H9 (cell line): ENCODE measurements around the gene NACC1. TPM values are rescaled to one million over a fixed set of nuclear protein-coding genes. Genes with fewer than 3 reads are reported as not detected.
"Not testable (repeated sequence)": the region's sequence is repeated elsewhere in the genome, so short reads cannot be mapped to it uniquely, and the experiment has no call there.

Source experiments
- DNase-seq: peaks from one replicate; pipeline ENCODE4 v3.0.0-alpha.2; 2017
- H2AFZ ChIP-seq: one replicate; pipeline ENCODE4 v1.6.1; 2013; ENCODE audit warnings: mild to moderate bottlenecking, low read length, control low read depth, moderate library complexity
- H2AK5ac ChIP-seq: 2 replicates; pipeline ENCODE4 v1.6.1; 2013; ENCODE audit warnings: low read length, control low read depth, mixed read lengths; ENCODE audit not compliant: insufficient read length
- H2BK120ac ChIP-seq: one replicate; pipeline ENCODE4 v1.6.1; 2013; ENCODE audit warnings: low read depth, mild to moderate bottlenecking, low read length, control low read depth, inconsistent platforms; ENCODE audit not compliant: poor library complexity, severe bottlenecking
- H2BK12ac ChIP-seq: 2 replicates; pipeline ENCODE4 v1.6.1; 2013; ENCODE audit warnings: low read length, control low read depth, mixed read lengths, low read depth; ENCODE audit not compliant: insufficient read length
- H2BK15ac ChIP-seq: 2 replicates; pipeline ENCODE4 v1.6.1; 2013; ENCODE audit warnings: low read depth, low read length, control low read depth
- H2BK20ac ChIP-seq: one replicate; pipeline ENCODE4 v1.6.1; 2013; ENCODE audit warnings: low read depth, mild to moderate bottlenecking, low read length, control low read depth, inconsistent platforms; ENCODE audit not compliant: poor library complexity, severe bottlenecking
- H2BK5ac ChIP-seq: 2 replicates; pipeline ENCODE4 v1.6.1; 2013; ENCODE audit warnings: low read length, control low read depth, mixed read lengths; ENCODE audit not compliant: insufficient read length
- H3K14ac ChIP-seq: 2 replicates; pipeline ENCODE4 v1.6.1; 2013; ENCODE audit warnings: low read length, control low read depth; ENCODE audit not compliant: insufficient read depth
- H3K18ac ChIP-seq: 2 replicates; pipeline ENCODE4 v1.6.1; 2013; ENCODE audit warnings: low read depth, mild to moderate bottlenecking, mixed read lengths, low read length, control low read depth; ENCODE audit not compliant: insufficient read length
- H3K23ac ChIP-seq: 2 replicates; pipeline ENCODE4 v1.6.1; 2013; ENCODE audit warnings: low read length, control low read depth, mixed read lengths, low read depth; ENCODE audit not compliant: insufficient read length
- H3K23me2 ChIP-seq: 2 replicates; pipeline ENCODE4 v1.6.1; 2013; ENCODE audit warnings: low read depth, mild to moderate bottlenecking, mixed read lengths, low read length, control low read depth; ENCODE audit not compliant: insufficient read length, poor library complexity, severe bottlenecking
- H3K27ac ChIP-seq: 2 replicates; pipeline ENCODE4 v1.5.1; 2013; ENCODE audit warnings: low read length, control low read depth, mixed read lengths, low read depth; ENCODE audit not compliant: insufficient read length
- H3K27me3 ChIP-seq: 2 replicates; pipeline ENCODE4 v1.6.1; 2013; ENCODE audit warnings: low read length, control low read depth, inconsistent platforms; ENCODE audit not compliant: insufficient read depth
- H3K4ac ChIP-seq: 2 replicates; pipeline ENCODE4 v1.6.1; 2013; ENCODE audit warnings: low read depth, mild to moderate bottlenecking, control low read depth, inconsistent platforms, low read length, moderate library complexity
- H3K4me1 ChIP-seq: 2 replicates; pipeline ENCODE4 v1.6.1; 2013; ENCODE audit warnings: low read length, control low read depth, inconsistent platforms; ENCODE audit not compliant: insufficient read depth
- H3K4me2 ChIP-seq: 2 replicates; pipeline ENCODE4 v1.6.1; 2013; ENCODE audit warnings: low read length, control low read depth, mixed read lengths; ENCODE audit not compliant: insufficient read length, insufficient read depth
- H3K56ac ChIP-seq: 2 replicates; pipeline ENCODE4 v1.6.1; 2013; ENCODE audit warnings: low read depth, mild to moderate bottlenecking, mixed read lengths, low read length, control low read depth; ENCODE audit not compliant: insufficient read length
- H3K79me1 ChIP-seq: 2 replicates; pipeline ENCODE4 v1.6.1; 2013; ENCODE audit warnings: low read depth, mild to moderate bottlenecking, moderate library complexity, low read length, control low read depth, inconsistent platforms; ENCODE audit not compliant: insufficient read depth, poor library complexity, severe bottlenecking
- H3K79me2 ChIP-seq: 2 replicates; pipeline ENCODE4 v1.6.1; 2013; ENCODE audit warnings: low read length, control low read depth, inconsistent platforms; ENCODE audit not compliant: insufficient read depth
- H3K9ac ChIP-seq: 2 replicates; pipeline ENCODE4 v1.6.1; 2013; ENCODE audit warnings: low read length, control low read depth, mixed read lengths; ENCODE audit not compliant: insufficient read length; ENCODE audit errors: extremely low read depth
- H3K9me3 ChIP-seq: one replicate; pipeline ENCODE4 v1.6.1; 2013; ENCODE audit warnings: low read depth, low read length, inconsistent platforms; ENCODE audit not compliant: control insufficient read depth
- H3T11ph ChIP-seq: one replicate; pipeline ENCODE4 v1.6.1; 2013; ENCODE audit warnings: mild to moderate bottlenecking, low read length, control low read depth, inconsistent platforms
- H4K20me1 ChIP-seq: one replicate; pipeline ENCODE4 v1.6.1; 2013; ENCODE audit not compliant: control insufficient read depth, insufficient read length, insufficient read depth
- H4K5ac ChIP-seq: 2 replicates; pipeline ENCODE4 v1.6.1; 2013; ENCODE audit warnings: low read depth, mild to moderate bottlenecking, mixed read lengths, low read length, control low read depth; ENCODE audit not compliant: insufficient read length
- H4K8ac ChIP-seq: replicated peaks from 2 replicates; pipeline ENCODE4 v1.6.1; 2013; ENCODE audit warnings: low read length, control low read depth, mixed read lengths, low read depth; ENCODE audit not compliant: insufficient read length
- H4K91ac ChIP-seq: 2 replicates; pipeline ENCODE4 v1.6.1; 2013; ENCODE audit warnings: low read depth, mild to moderate bottlenecking, moderate library complexity, mixed read lengths, low read length, control low read depth; ENCODE audit not compliant: insufficient read length
- H3K27ac Mint-ChIP-seq, 3 experiments: 2 replicates in 2 of 3; 3 replicates in 1 of 3; pipeline ENCODE4 v1.8.0; 2020 to 2021; ENCODE audit warnings: mixed read lengths in 3 of 3, mild to moderate bottlenecking in 1 of 3, moderate library complexity in 1 of 3
- H3K27me3 Mint-ChIP-seq: 2 replicates; pipeline ENCODE4 v1.8.0; 2021; ENCODE audit warnings: low read depth, mild to moderate bottlenecking, moderate library complexity, mixed read lengths
- H3K36me3 Mint-ChIP-seq, 3 experiments: 2 replicates in 2 of 3; 3 replicates in 1 of 3; pipeline ENCODE4 v1.8.0; 2020 to 2021; ENCODE audit warnings: low read depth in 3 of 3, mixed read lengths in 3 of 3; ENCODE audit not compliant: insufficient read depth in 1 of 3
- H3K4me1 Mint-ChIP-seq, 2 experiments: 2 replicates each; pipeline ENCODE4 v1.8.0; 2020; ENCODE audit warnings: mixed read lengths in 2 of 2
- H3K4me3 Mint-ChIP-seq, 2 experiments: 2 replicates in 1 of 2; 3 replicates in 1 of 2; pipeline ENCODE4 v1.8.0; 2020 to 2021; ENCODE audit warnings: mild to moderate bottlenecking in 2 of 2, mixed read lengths in 2 of 2, moderate library complexity in 1 of 2
- H3K9me3 Mint-ChIP-seq, 2 experiments: 2 replicates in 1 of 2; 3 replicates in 1 of 2; pipeline ENCODE4 v1.8.0; 2020; ENCODE audit warnings: mild to moderate bottlenecking in 2 of 2, mixed read lengths in 2 of 2, moderate library complexity in 1 of 2
- CTCF ChIP-seq: fragments of 200-600 bp; sonication (generic); conservative IDR thresholded peaks from 3 replicates; pipeline ENCODE4 v1.8.0; 2021; ENCODE audit warnings: antibody characterized with exemption, mild to moderate bottlenecking
- WGBS: extraction: QIAGEN DNeasy Blood & Tissue Kit; methylation state at CpG from one replicate; pipeline ENCODE4 v1.1.7; 2013; ENCODE audit warnings: missing lambda C conversion rate, low lambda C conversion rate, mixed read lengths; ENCODE audit not compliant: insufficient read length; ENCODE audit errors: extremely low coverage; 5-methylcytosine and 5-hydroxymethylcytosine counted together
- total RNA-seq: library from RNA; stranded (reverse); gene quantifications from 2 replicates; pipeline ENCODE4 v1.2.1, GENCODE V29; 2021

NACC1 gene
- total RNA-seq, 1 experiment from 2014 or later, result 198 TPM

DNA sequence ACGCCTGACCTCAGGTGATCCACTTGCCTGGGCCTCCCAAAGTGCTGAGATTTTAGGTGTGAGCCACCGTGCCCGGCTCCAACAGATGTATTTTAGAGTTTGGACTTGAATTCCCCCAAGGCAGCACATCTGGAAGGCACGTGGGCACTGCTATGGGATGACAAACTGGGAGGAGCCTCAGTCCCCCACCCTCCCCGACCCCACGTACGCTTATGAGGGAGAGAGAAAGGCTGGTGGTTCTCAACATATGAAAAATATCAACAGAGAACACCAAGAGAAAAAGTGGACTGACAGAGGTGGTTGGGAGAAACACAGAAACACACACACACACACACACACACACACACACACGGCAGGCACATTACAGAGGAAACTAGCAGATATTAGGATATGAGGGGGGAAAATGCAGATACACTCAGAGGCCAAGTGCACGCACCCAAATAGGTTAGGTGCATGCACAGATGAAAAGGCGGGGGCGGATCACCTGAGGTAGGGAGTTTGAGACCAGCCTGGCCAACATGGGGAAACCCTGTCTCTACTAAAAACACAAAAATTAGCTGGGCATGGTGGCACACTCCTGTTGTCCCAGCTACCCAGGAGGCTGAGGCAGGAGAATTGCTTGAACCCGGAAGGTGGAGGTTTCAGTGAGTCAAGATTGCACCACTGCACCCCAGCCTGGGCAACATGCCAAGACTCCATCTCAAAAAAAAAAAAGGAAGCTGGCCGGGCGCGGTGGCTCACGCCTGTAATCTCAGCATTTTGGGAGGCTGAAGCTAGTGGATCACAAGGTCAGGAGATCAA lies 28.9 kb downstream of the NACC1 start:
- H3K36me3 Mint-ChIP-seq, result peaks cover 8 to 17% (median 13%) of the 10 kb centered on the region in 3 experiments; a peak in 5 of 7 replicates
- H3K4me1 Mint-ChIP-seq, result peaks cover 11 to 12% of the 10 kb centered on the region in 2 experiments
- Histone ChIP-seq H3K14ac (no peak overlapping the region), H3K27ac (no peak overlapping the region), H3K4ac (no peak overlapping the region), H3K79me1 (no peaks in the 10 kb centered on the region), H4K20me1 (no peaks in the 10 kb centered on the region), H3T11ph (no peak overlapping the region), H3K9ac (no peak overlapping the region), H2BK15ac (no peak overlapping the region), H4K5ac (no peak overlapping the region), H2BK20ac (no peak overlapping the region), H3K4me1 (no peaks in the 10 kb centered on the region), H3K18ac (no peak overlapping the region), H3K27me3 (no peaks in the 10 kb centered on the region), H3K79me2 (no peaks in the 10 kb centered on the region; the same call in 1 of the 2 replicates), H2AK5ac (no peak overlapping the region), H2BK5ac (no peak overlapping the region), H4K8ac (no peak overlapping the region), H2BK120ac (no peak overlapping the region), H2AFZ (no peak overlapping the region), H4K91ac (no peak overlapping the region), H3K4me2 (no peak overlapping the region), H3K23me2 (peaks cover 13% of the 10 kb centered on the region), H3K23ac (no peak overlapping the region), H2BK12ac (no peak overlapping the region), H3K9me3 (no peaks in the 10 kb centered on the region), H3K56ac (no peak overlapping the region)
- no peak overlapping the region for H3K27ac Mint-ChIP-seq
- TF ChIP-seq CTCF, result no peak
- H3K27me3 Mint-ChIP-seq, result no peaks in the 10 kb centered on the region; the same call in 1 of the 2 replicates
- H3K4me3 Mint-ChIP-seq, result peak overlapping the region in 1 of 2 experiments; percentile 50; a peak in 2 of 5 replicates
- no peaks in the 10 kb centered on the region; a peak in 1 of 5 replicates for H3K9me3 Mint-ChIP-seq
- no peak for DNase-seq
- no CpG with 5 or more reads among the region's 16 CpGs for WGBS

- H2BK15ac ChIP-seq, H3K9me3 ChIP-seq, DNase-seq, H2BK5ac ChIP-seq, H3K23ac ChIP-seq, H3K14ac ChIP-seq, H3T11ph ChIP-seq, H3K56ac ChIP-seq, H2AK5ac ChIP-seq, H3K27me3 ChIP-seq, H4K91ac ChIP-seq, H4K5ac ChIP-seq, H2BK20ac ChIP-seq, H3K4ac ChIP-seq, H2BK120ac ChIP-seq, H4K20me1 ChIP-seq, H3K18ac ChIP-seq, H3K4me1 ChIP-seq, H4K8ac ChIP-seq, H2BK12ac ChIP-seq, H3K27ac ChIP-seq, H3K9me3 Mint-ChIP-seq, H3K27me3 Mint-ChIP-seq, H2AFZ ChIP-seq, H3K79me1 ChIP-seq: not testable (repeated sequence)
- Mint-ChIP-seq H3K27ac (peak overlapping the region in 1 of 3 experiments; percentile 68; a peak in 2 of 7 replicates), H3K4me3 (peak overlapping the region; percentile 97 to 98), H3K4me1 (peaks cover 11 to 12% of the 10 kb centered on the region in 2 experiments), H3K36me3 (peaks cover 15 to 22% (median 21%) of the 10 kb centered on the region in 3 experiments)
- peak overlapping the region; percentile 67 for H3K4me2 ChIP-seq
- peaks cover 13% of the 10 kb centered on the region; the same call in 1 of the 2 replicates for H3K79me2 ChIP-seq
- peaks cover 20% of the 10 kb centered on the region for H3K23me2 ChIP-seq
- WGBS, result no CpG with 5 or more reads among the region's 17 CpGs
- H3K9ac ChIP-seq, result peak overlapping the region; percentile 27
Observed at GRCh38 chr19:13149173-13149627, 31.1 kb downstream of the NACC1 start.
